SK-N-SH (cell line): ENCODE results near the gene SCN7A. TPM values are rescaled to one million over a fixed set of nuclear protein-coding genes. Genes with fewer than 3 reads are reported as not detected.

Experiments used
- CTCF ChIA-PET: fragments of 300-600, 350-600 bp; formaldehyde crosslinking; extraction: SDS; loops from one replicate; lab custom pipeline; 2021; lab: Yijun Ruan, JAX
- POLR2A ChIA-PET: fragments of 350-600 bp; sonication (Branson Sonifier 250); formaldehyde crosslinking; extraction: SDS; loops from one replicate; lab custom pipeline; 2020; ENCODE audit warnings: antibody characterized with exemption, inconsistent platforms; lab: Yijun Ruan, JAX
- DNase-seq: peaks from one replicate; pipeline ENCODE4 v3.0.0; 2012
- H2AFZ ChIP-seq: fragments of 200-600 bp; sonication (generic); 2 replicates; pipeline ENCODE4 v1.8.1; 2016; ENCODE audit warnings: antibody characterized with exemption, mild to moderate bottlenecking, low read depth
- H3F3A ChIP-seq: fragments of 200-600 bp; sonication (generic); replicated peaks from 2 replicates; pipeline ENCODE3; 2016; ENCODE audit warnings: antibody characterized with exemption, mild to moderate bottlenecking; ENCODE audit not compliant: insufficient read depth
- H3K27ac ChIP-seq, 2 experiments: fragments of 200-500 bp in 1 of 2; fragments of 200-600 bp in 1 of 2; sonication (Bioruptor generic) in 1 of 2; sonication (generic), shearing (Covaris generic) in 1 of 2; 2 replicates each; pipeline versions ENCODE4 v1.5.1 to v1.6.1; 2014 to 2016; ENCODE audit warnings: low read depth in 2 of 2, inconsistent platforms in 1 of 2, low read length in 1 of 2, mild to moderate bottlenecking in 1 of 2, mixed read lengths in 1 of 2
- H3K27me3 ChIP-seq: fragments of 200-600 bp; sonication (generic), shearing (Covaris generic); 2 replicates; pipeline ENCODE4 v1.6.1; 2016; ENCODE audit warnings: mixed run types; ENCODE audit not compliant: insufficient read depth
- H3K36me3 ChIP-seq, 2 experiments: fragments of 200-500 bp in 1 of 2; fragments of 200-600 bp in 1 of 2; sonication (Bioruptor generic) in 1 of 2; sonication (generic) in 1 of 2; replicated peaks in 1 of 2; 2 replicates each; pipeline versions ENCODE3 to v1.5.1; 2014 to 2016; ENCODE audit warnings: low read length in 1 of 2, mild to moderate bottlenecking in 1 of 2; ENCODE audit not compliant: insufficient read depth in 2 of 2, control insufficient read depth in 1 of 2
- H3K4me1 ChIP-seq, 2 experiments: fragments of 200-500 bp in 1 of 2; fragments of 200-600 bp in 1 of 2; sonication (Bioruptor generic) in 1 of 2; sonication (generic), shearing (Covaris generic) in 1 of 2; 2 replicates each; pipeline versions ENCODE4 v1.5.1 to v1.6.1; 2014 to 2016; ENCODE audit warnings: low read depth in 1 of 2, low read length in 1 of 2, mixed run types in 1 of 2; ENCODE audit not compliant: insufficient read depth in 2 of 2, control insufficient read depth in 1 of 2
- H3K4me2 ChIP-seq: fragments of 200-600 bp; sonication (generic), shearing (Covaris generic); 2 replicates; pipeline ENCODE4 v1.6.1; 2017; ENCODE audit warnings: mixed run types
- H3K4me3 ChIP-seq, 2 experiments: fragments of 200-500 bp in 1 of 2; fragments of 200-600 bp in 1 of 2; sonication (Bioruptor generic) in 1 of 2; sonication (generic), shearing (Covaris generic) in 1 of 2; 2 replicates each; pipeline versions ENCODE4 v1.5.1 to v1.8.1; 2014 to 2016; ENCODE audit warnings: low read depth in 2 of 2, inconsistent platforms in 1 of 2, low read length in 1 of 2, mild to moderate bottlenecking in 1 of 2, mixed read lengths in 1 of 2, moderate library complexity in 1 of 2
- H3K79me2 ChIP-seq: fragments of 200-600 bp; sonication (generic); 2 replicates; pipeline ENCODE4 v1.8.1; 2017; ENCODE audit warnings: mild to moderate bottlenecking; ENCODE audit not compliant: insufficient read depth
- H3K9ac ChIP-seq: fragments of 200-600 bp; sonication (generic); 2 replicates; pipeline ENCODE4 v1.6.1; 2017; ENCODE audit warnings: mixed run types
- H3K9me2 ChIP-seq: fragments of 200-600 bp; sonication (generic); 2 replicates; pipeline ENCODE4 v1.6.1; 2017; ENCODE audit warnings: mixed run types
- H3K9me3 ChIP-seq: fragments of 200-600 bp; sonication (generic); 2 replicates; pipeline ENCODE4 v1.6.1; 2017; ENCODE audit warnings: mixed run types, mild to moderate bottlenecking, moderate library complexity
- H4K20me1 ChIP-seq: fragments of 200-600 bp; sonication (generic); 2 replicates; pipeline ENCODE4 v1.6.1; 2017; ENCODE audit warnings: mild to moderate bottlenecking, mixed run types; ENCODE audit not compliant: insufficient read depth
- ELF1 ChIP-seq: IDR thresholded peaks from 2 replicates; pipeline ENCODE4 v1.4.0; 2012
- EZH2phosphoT487 ChIP-seq: fragments of 200-600 bp; sonication (generic); IDR thresholded peaks from 2 replicates; pipeline ENCODE4 v1.6.1; 2017; ENCODE audit warnings: low read depth, mixed run types, mild to moderate bottlenecking, antibody characterized with exemption, moderate library complexity, borderline replicate concordance
- FOSL2 ChIP-seq: IDR thresholded peaks from 2 replicates; pipeline ENCODE4 v1.4.0; 2012; ENCODE audit warnings: low read depth, mild to moderate bottlenecking, moderate library complexity, borderline replicate concordance
- GABPA ChIP-seq: IDR thresholded peaks from 2 replicates; pipeline ENCODE4 v1.4.0; 2012; ENCODE audit warnings: low read depth, mild to moderate bottlenecking
- JUND ChIP-seq: IDR thresholded peaks from 2 replicates; pipeline ENCODE4 v1.4.0; 2012
- MEF2A ChIP-seq: IDR thresholded peaks from 2 replicates; pipeline ENCODE4 v1.4.0; 2012; ENCODE audit warnings: low read depth, borderline replicate concordance
- NFIC ChIP-seq: IDR thresholded peaks from 2 replicates; pipeline ENCODE4 v1.4.0; 2012; ENCODE audit warnings: borderline replicate concordance
- NRF1 ChIP-seq: IDR thresholded peaks from 2 replicates; pipeline ENCODE4 v1.6.1; 2012; ENCODE audit warnings: low read depth, mild to moderate bottlenecking, low read length
- PBX3 ChIP-seq: IDR thresholded peaks from 2 replicates; pipeline ENCODE4; 2012
- POLR2AphosphoS5 ChIP-seq: IDR thresholded peaks from 2 replicates; pipeline ENCODE4 v1.6.1; 2012; ENCODE audit warnings: low read depth, low read length
- RCOR1 ChIP-seq: fragments of 150-350 bp; IDR thresholded peaks from 2 replicates; pipeline ENCODE4 v1.6.1; 2017; ENCODE audit warnings: antibody characterized with exemption, low read length
- REST ChIP-seq: IDR thresholded peaks from 2 replicates; pipeline ENCODE4 v1.6.1; 2012; ENCODE audit warnings: mild to moderate bottlenecking, low read depth, low read length, moderate library complexity
- RXRA ChIP-seq: IDR thresholded peaks from 2 replicates; pipeline ENCODE4 v1.4.0; 2012; ENCODE audit warnings: low read depth, mild to moderate bottlenecking, borderline replicate concordance
- TAF1 ChIP-seq: IDR thresholded peaks from 2 replicates; pipeline ENCODE4 v1.6.1; 2012; ENCODE audit warnings: low read depth, mild to moderate bottlenecking, low read length, moderate library complexity, borderline replicate concordance
- TEAD4 ChIP-seq: IDR thresholded peaks from 2 replicates; pipeline ENCODE4 v1.4.0; 2012; ENCODE audit warnings: mild to moderate bottlenecking, borderline replicate concordance; ENCODE audit not compliant: insufficient read depth
- WGBS: methylation state at CpG from one replicate; pipeline ENCODE4 v1.1.6; 2017; ENCODE audit warnings: low lambda C conversion rate; 5-methylcytosine and 5-hydroxymethylcytosine counted together
- polyA plus RNA-seq, 3 experiments: library from polyadenylated mRNA; depleted of rRNA; stranded (reverse); fragments of >200 nt; gene quantifications; 2 replicates each; pipeline ENCODE4 v1.2.3, GENCODE V29; 2012
- TF ChIP-seq, protein P1 (sequence below): IDR thresholded peaks from 2 replicates; pipeline ENCODE4 v1.4.0; 2012; ENCODE audit warnings: low read depth, borderline replicate concordance
- TF ChIP-seq, protein P2 (sequence below): IDR thresholded peaks from 2 replicates; pipeline ENCODE4 v1.4.0; 2012; ENCODE audit warnings: low read depth
- TF ChIP-seq, protein P3 (sequence below): fragments of 200-600 bp; sonication (generic); IDR thresholded peaks from 2 replicates; pipeline ENCODE4 v1.6.1; 2017; ENCODE audit warnings: antibody characterized with exemption, mild to moderate bottlenecking, moderate library complexity

Gene SCN7A
- polyA plus RNA-seq, 1 of the 3 experiments (the other 2 are of a cell fraction) = 0.02 TPM

DNA sequence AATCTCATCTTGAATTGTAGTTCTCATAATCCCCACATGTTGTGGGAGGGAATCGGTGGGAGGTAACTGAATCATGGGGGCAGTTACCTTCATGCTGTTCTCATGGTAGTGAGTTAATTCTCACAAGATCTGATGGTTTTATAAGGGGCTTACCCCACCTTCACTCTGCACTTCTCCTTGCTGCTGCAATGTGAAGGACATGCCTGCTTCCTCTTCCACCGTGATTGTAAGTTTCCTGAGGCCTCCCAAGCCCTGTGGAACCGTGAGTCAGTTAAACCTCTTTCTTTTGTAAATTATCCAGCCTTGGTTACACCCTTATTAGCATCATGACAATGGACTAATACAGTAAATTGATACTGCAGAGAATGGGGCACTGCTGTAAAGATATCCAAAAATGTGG, 57.9 kb downstream of the SCN7A start:
- Histone ChIP-seq H3K9me2 (no peaks in the 10 kb centered on the region), H4K20me1 (no peaks in the 10 kb centered on the region), H3F3A (no peaks in the 10 kb centered on the region), H3K36me3 (no peaks in the 10 kb centered on the region), H3K79me2 (no peaks in the 10 kb centered on the region), H3K4me3 (no peak overlapping the region), H3K27me3 (no peaks in the 10 kb centered on the region), H3K9ac (no peak overlapping the region), H3K27ac (no peak overlapping the region), H3K4me1 (no peaks in the 10 kb centered on the region; a peak in 1 of 4 replicates), H2AFZ (no peak overlapping the region), H3K4me2 (no peak overlapping the region), H3K9me3 (no peaks in the 10 kb centered on the region; the same call in 1 of the 2 replicates)
- TF ChIP-seq GABPA (no peak), FOSL2 (no peak), RCOR1 (no peak), POLR2AphosphoS5 (no peak), NRF1 (no peak), TEAD4 (no peak), REST (no peak), PBX3 (no peak), ELF1 (no peak), JUND (no peak), NFIC (no peak), MEF2A (no peak), EZH2phosphoT487 (no peak), TAF1 (no peak), RXRA (no peak)
- TF ChIP-seq, protein P1, sequence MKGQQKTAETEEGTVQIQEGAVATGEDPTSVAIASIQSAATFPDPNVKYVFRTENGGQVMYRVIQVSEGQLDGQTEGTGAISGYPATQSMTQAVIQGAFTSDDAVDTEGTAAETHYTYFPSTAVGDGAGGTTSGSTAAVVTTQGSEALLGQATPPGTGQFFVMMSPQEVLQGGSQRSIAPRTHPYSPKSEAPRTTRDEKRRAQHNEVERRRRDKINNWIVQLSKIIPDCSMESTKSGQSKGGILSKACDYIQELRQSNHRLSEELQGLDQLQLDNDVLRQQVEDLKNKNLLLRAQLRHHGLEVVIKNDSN = no peak
- TF ChIP-seq, protein P2, sequence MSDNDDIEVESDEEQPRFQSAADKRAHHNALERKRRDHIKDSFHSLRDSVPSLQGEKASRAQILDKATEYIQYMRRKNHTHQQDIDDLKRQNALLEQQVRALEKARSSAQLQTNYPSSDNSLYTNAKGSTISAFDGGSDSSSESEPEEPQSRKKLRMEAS = no peak
- TF ChIP-seq, protein P3, sequence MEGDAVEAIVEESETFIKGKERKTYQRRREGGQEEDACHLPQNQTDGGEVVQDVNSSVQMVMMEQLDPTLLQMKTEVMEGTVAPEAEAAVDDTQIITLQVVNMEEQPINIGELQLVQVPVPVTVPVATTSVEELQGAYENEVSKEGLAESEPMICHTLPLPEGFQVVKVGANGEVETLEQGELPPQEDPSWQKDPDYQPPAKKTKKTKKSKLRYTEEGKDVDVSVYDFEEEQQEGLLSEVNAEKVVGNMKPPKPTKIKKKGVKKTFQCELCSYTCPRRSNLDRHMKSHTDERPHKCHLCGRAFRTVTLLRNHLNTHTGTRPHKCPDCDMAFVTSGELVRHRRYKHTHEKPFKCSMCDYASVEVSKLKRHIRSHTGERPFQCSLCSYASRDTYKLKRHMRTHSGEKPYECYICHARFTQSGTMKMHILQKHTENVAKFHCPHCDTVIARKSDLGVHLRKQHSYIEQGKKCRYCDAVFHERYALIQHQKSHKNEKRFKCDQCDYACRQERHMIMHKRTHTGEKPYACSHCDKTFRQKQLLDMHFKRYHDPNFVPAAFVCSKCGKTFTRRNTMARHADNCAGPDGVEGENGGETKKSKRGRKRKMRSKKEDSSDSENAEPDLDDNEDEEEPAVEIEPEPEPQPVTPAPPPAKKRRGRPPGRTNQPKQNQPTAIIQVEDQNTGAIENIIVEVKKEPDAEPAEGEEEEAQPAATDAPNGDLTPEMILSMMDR = no peak
- CTCF ChIA-PET = interaction anchor here (0.8 kb wide), 1 partner anchor 75 kb away, joined by 4 read pairs; no protein-coding TSS in a partner anchor
- 55% methylated on average over 3 of the region's 3 CpGs for WGBS
- POLR2A ChIA-PET = no interaction called here
- no peak for DNase-seq
